Heart right ventricle (tissue), 16 donors: Measurements from ENCODE around the gene COMMD1. TPM values are rescaled to one million over a fixed set of nuclear protein-coding genes. Genes with fewer than 3 reads are reported as not detected.

ENCODE experiments used
- ATAC-seq, 8 donors: fragments of 200-7000 bp; cut with Tn5 transposase; one replicate each; pipeline ENCODE4 v1.9.1; 2020; ENCODE audit warnings: mild to moderate bottlenecking in 8 of 8, moderate library complexity in 8 of 8, moderate number of reproducible peaks in 1 of 8
- DNase-seq, 2 donors: peaks; one replicate each; pipeline ENCODE4 v3.0.0-alpha.2; 2020
- H3K27ac ChIP-seq, 10 donors: fragments of 200-600 bp; sonication (generic) in 2 of 10; one replicate each; pipeline versions ENCODE4 v1.5.0 to v1.8.0; 2020 to 2022; ENCODE audit warnings: mild to moderate bottlenecking in 3 of 10
- H3K27me3 ChIP-seq, 7 donors: fragments of 200-600 bp; one replicate each; pipeline ENCODE4 v1.8.0; 2021 to 2022; ENCODE audit warnings: mild to moderate bottlenecking in 2 of 7
- H3K36me3 ChIP-seq, 9 donors: fragments of 200-600 bp; sonication (generic) in 1 of 9; one replicate each; pipeline versions ENCODE4 v1.5.0 to v1.8.0; 2020 to 2022; ENCODE audit warnings: mild to moderate bottlenecking in 2 of 9
- H3K4me1 ChIP-seq, 9 donors: fragments of 200-600 bp; sonication (generic) in 1 of 9; one replicate each; pipeline versions ENCODE4 v1.5.0 to v1.8.0; 2020 to 2022; ENCODE audit warnings: mild to moderate bottlenecking in 4 of 9
- H3K4me3 ChIP-seq, 10 donors: fragments of 200-600 bp; sonication (generic) in 2 of 10; one replicate each; pipeline versions ENCODE4 v1.5.0 to v1.8.0; 2020 to 2022; ENCODE audit warnings: mild to moderate bottlenecking in 7 of 10, moderate library complexity in 2 of 10
- H3K9me3 ChIP-seq, 11 donors: fragments of 200-600 bp in 10 of 11; sonication (generic) in 2 of 11; one replicate each; pipeline versions ENCODE4 v1.5.0 to v1.8.0; 2013 to 2022; ENCODE audit warnings: mild to moderate bottlenecking in 2 of 11, control low read depth in 1 of 11, moderate library complexity in 1 of 11
- WGBS, 2 donors: extraction: QIAGEN DNeasy Blood & Tissue Kit; methylation state at CpG; one replicate each; pipeline ENCODE4 v1.1.7; 2013; ENCODE audit warnings: inconsistent platforms in 1 of 2; 5-methylcytosine and 5-hydroxymethylcytosine counted together
- intact Hi-C, 10 donors: fragments of 100-400 bp; cut with DNase I; formaldehyde crosslinking; loops; one replicate each; pipeline versions ENCODE4 v1.11.1 to v1.14.2; 2022
- polyA plus RNA-seq, 2 donors: library from polyadenylated mRNA; stranded (reverse); fragments of 200-250 nt; gene quantifications; one replicate each; pipeline ENCODE4 v1.2.3, GENCODE V29; 2013
- total RNA-seq, 10 donors: library from RNA; stranded (reverse); fragmentation: NEBNext Ultra II Directional in 3 of 10; extraction: Animal tissue kit (Norgen Biotek cat#: 25700) in 3 of 10; gene quantifications; one replicate each; pipeline versions ENCODE4 v1.2.1 to v1.2.4, GENCODE V29; 2021 to 2023
- TF ChIP-seq, protein P1 (sequence below), 9 donors: fragments of 200-600 bp; sonication (generic) in 2 of 9; IDR thresholded peaks; one replicate each; pipeline versions ENCODE4 v1.5.0 to v1.8.0; 2021 to 2022; ENCODE audit warnings: antibody characterized with exemption in 9 of 9, mild to moderate bottlenecking in 5 of 9, moderate library complexity in 1 of 9
- donor health status: Arrhythmogenic right ventricular cardiomyopathy.
- donor health status: ischemic (EF 13 %, LVEDD 7.1; RV severe dilation, severe dysfunction).
- donor health status: healthy with polysubstance abuse.
- donor health status: DM: no; HTN: yes; CAD: no.
- donor health status: DM: no; HTN: no; CAD: no.
- donor health status: ischemic (EF 25% LVEDD 6.9; RV normal size, moderate dysfunction).
- donor health status: ischemic (EF 25% LVEDD 5.7; RV mildly dilated, moderate dysfunction).
- donor health status: healthy.
- donor health status: DM: yes; HTN: yes; CAD: no.
- donor health status: Ischemic cardiomyopathy.
- donor health status: ischemic (EF 35%, LVEDD 5.7; RV mildly dilated, moderate dysfunction).
- donor health status: nonischemic (EF 11% LVEDD 7.7; RV severe dilation, severe dysfunction).
- donor health status: DM: yes; HTN: yes; CAD: no.
- donor health status: PGD.
- donor health status: ischemic (EF 29% LVEDD 5.4; RV normal size, mild dysfunction).
- donor health status: nonischemic (EF 23%, LVEDD 6.1; RV moderate dilation, normal function).

The COMMD1 gene
- total and polyA plus RNA-seq, 12 donors, result 51.1 to 90.2 (median 64.4) TPM

DNA sequence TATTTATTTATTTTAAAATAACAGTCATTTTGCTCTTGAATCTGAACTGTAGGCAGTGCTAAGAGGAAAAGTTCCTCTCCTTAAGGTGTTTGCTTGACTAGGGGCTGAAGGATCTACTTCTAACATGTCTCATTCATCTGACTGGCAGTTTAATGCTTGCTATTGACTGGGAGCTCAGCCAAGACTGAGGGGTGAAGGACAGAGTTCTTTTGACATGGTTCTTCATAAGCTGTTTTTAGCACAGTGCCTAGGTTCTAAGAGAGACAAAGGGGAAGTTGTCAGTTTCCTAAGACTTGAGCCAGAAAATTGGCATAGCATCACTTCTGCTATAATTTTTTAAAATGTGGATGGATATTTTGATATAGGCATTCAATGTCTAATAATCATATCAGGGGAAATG, 73.0 kb downstream of the COMMD1 start:
- Histone ChIP-seq H3K9me3 (peaks cover 0 to 30% (median 15%) of the 10 kb centered on the region in 11 donors), H3K36me3 (no peaks in the 10 kb centered on the region), H3K4me1 (peaks cover 0 to 27% (median 14%) of the 10 kb centered on the region in 9 donors), H3K27ac (peak overlapping the region in 7 of 10 donors; percentile 33 to 71 (median 53)), H3K4me3 (no peak overlapping the region), H3K27me3 (no peaks in the 10 kb centered on the region)
- TF ChIP-seq, protein P1, sequence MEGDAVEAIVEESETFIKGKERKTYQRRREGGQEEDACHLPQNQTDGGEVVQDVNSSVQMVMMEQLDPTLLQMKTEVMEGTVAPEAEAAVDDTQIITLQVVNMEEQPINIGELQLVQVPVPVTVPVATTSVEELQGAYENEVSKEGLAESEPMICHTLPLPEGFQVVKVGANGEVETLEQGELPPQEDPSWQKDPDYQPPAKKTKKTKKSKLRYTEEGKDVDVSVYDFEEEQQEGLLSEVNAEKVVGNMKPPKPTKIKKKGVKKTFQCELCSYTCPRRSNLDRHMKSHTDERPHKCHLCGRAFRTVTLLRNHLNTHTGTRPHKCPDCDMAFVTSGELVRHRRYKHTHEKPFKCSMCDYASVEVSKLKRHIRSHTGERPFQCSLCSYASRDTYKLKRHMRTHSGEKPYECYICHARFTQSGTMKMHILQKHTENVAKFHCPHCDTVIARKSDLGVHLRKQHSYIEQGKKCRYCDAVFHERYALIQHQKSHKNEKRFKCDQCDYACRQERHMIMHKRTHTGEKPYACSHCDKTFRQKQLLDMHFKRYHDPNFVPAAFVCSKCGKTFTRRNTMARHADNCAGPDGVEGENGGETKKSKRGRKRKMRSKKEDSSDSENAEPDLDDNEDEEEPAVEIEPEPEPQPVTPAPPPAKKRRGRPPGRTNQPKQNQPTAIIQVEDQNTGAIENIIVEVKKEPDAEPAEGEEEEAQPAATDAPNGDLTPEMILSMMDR (IDR thresholded peaks at IDR 0.05), result no peak
- DNase-seq (peak in 1 of 2 donors; percentile 72), ATAC-seq (peak; percentile 90 to 97 (median 93))
- intact Hi-C loops, result loop anchor here in 1 of 10 donors (10.0 kb wide), 1 partner anchor 54 kb away; no protein-coding TSS in a partner anchor

DNA sequence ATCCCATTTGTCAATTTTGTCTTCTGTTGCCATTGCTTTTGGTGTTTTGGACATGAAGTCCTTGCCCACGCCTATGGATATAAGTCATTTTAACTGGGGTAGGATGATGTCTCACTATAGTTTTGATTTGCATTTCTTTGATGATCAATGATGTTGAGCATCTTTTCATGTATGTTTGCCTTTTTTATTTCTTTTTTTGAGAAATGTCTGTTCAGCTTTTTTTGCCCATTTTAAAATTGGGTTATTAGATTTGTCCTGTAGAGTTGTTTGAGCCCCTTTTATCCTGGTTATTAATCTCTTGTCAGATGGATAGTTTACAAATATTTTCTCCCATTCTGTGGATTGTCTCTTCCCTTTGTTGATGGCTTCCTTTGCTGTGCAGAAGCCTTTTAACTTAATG, 75.3 kb downstream of the COMMD1 start:
- no peak overlapping the region for H3K4me3 ChIP-seq
- peaks cover 0 to 27% (median 14%) of the 10 kb centered on the region in 9 donors for H3K4me1 ChIP-seq
- intact Hi-C loops, result no loop called here
- TF ChIP-seq, protein P1 (IDR thresholded peaks at IDR 0.05), result no peak
- H3K36me3 ChIP-seq, result no peaks in the 10 kb centered on the region
- WGBS, 2 donors, result 92 to 96% methylated on average over 1 of the region's 1 CpG
- no peak overlapping the region for H3K27ac ChIP-seq
- ATAC-seq, result no peak
- H3K27me3 ChIP-seq, result no peaks in the 10 kb centered on the region
- no peak for DNase-seq
- H3K9me3 ChIP-seq, result peaks cover 0 to 34% (median 15%) of the 10 kb centered on the region in 11 donors

DNA sequence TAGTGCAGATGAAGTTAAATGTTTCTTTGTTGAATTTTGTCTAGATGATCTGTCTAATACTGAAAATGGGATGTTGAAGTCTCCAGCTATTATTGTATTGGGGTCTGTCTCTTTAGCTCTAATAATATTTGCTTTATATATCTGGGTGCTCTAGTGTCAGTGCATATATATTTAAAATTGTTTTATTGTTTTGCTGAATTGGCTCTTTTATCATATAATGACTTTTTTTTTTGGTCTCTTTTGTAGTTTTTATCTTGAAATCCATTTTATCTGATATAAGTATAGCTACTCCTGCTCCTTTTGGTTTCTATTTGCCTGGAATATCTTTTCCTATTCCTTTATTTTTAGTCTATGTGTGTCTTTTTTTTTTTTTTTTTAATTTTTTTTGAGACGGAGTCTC, 79.2 kb downstream of the COMMD1 start:
- intact Hi-C loops, result no loop called here
- H3K4me1 ChIP-seq, result no peaks in the 10 kb centered on the region
- WGBS, 2 donors, result 90 to 100% methylated on average over 1 of the region's 1 CpG
- ATAC-seq (no peak), DNase-seq (no peak)
- no peaks in the 10 kb centered on the region for H3K36me3 ChIP-seq
- no peak overlapping the region for H3K4me3 ChIP-seq
- no peak overlapping the region for H3K27ac ChIP-seq
- H3K9me3 ChIP-seq, result peaks cover 0 to 43% (median 15%) of the 10 kb centered on the region in 11 donors
- H3K27me3 ChIP-seq, result no peaks in the 10 kb centered on the region
- TF ChIP-seq, protein P1 (IDR thresholded peaks at IDR 0.05), result no peak

DNA sequence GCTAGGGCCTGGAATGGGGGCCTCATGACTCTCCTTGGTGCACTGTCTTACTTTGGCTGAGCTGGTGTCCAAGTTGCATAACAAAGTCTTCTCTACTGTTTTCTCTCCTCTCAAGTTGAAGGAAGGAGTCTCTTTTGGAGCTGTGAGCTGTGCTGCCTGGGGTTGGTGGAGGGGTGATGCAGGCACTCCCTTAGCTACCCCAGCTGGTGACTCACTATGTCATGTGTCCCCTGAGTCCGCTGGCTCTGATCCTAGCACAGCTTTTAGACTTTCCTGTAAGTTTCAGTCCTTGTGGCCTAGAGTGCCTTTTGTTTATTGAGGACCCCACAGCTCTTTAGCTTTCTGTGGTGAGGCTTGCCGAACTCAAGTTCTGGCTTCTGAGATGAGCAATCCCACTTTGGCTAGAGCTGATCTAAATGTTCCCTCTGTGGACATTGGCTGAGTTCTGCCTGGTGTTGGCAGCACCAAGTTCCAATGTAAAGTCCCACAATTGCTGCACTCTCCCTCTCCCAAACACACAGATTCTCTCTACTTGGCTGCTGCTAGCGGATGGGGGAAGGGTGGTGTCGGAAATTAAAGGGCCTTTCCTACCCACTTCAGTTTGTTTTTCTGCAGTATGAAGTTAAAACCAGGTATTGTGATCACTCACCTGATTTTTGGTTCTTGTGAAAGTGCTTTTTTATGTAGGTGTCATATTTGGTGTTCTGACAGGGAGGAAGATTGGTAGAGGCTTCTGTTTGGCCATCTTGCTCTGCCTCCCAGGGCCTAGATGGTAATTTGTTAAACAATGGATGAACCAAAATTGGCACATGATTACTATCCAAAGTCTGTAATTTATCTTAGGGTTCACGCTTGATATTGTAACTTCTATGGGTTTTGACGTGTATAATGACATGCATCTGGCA, 83.2 kb downstream of the COMMD1 start:
- Histone ChIP-seq H3K36me3 (no peaks in the 10 kb centered on the region), H3K27ac (no peak overlapping the region), H3K4me1 (peaks cover 0 to 16% (median 2%) of the 10 kb centered on the region in 9 donors), H3K4me3 (no peak overlapping the region), H3K27me3 (no peaks in the 10 kb centered on the region), H3K9me3 (peaks cover 0 to 13% (median 0%) of the 10 kb centered on the region in 11 donors)
- DNase-seq (no peak), ATAC-seq (no peak)
- WGBS, 2 donors, result 94 to 98% methylated on average over 6 of the region's 6 CpGs
- TF ChIP-seq, protein P1 (IDR thresholded peaks at IDR 0.05), result no peak
- intact Hi-C loops, result no loop called here
